ENCODE results near the gene NPLOC4.

Gene NPLOC4

DNA sequence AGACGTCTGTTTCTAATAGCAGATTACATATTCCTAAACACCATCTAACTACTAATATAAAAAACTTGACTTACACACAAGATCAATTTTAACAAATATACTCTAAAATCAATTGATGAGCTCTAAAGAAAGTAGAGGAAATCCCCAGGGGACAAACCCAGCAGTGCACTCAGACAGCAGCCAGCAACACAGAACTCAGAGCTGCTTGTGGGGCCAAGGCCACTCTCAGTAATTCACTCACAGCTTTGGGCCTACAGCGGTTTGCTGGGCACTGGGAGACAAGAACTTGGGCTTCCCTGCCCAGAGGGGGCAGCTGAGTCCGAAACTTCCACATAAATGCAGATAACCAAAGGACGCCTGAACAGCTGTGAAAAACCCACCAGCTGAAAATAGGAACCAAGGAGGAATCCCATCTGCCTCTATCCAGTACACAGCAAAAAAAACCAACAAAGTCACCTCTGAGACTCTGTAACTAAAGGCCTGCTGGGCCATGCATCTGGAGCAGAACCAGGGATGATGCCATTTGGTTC, 21.4 kb downstream of the NPLOC4 start:
- TF ChIP-seq, protein P1, sequence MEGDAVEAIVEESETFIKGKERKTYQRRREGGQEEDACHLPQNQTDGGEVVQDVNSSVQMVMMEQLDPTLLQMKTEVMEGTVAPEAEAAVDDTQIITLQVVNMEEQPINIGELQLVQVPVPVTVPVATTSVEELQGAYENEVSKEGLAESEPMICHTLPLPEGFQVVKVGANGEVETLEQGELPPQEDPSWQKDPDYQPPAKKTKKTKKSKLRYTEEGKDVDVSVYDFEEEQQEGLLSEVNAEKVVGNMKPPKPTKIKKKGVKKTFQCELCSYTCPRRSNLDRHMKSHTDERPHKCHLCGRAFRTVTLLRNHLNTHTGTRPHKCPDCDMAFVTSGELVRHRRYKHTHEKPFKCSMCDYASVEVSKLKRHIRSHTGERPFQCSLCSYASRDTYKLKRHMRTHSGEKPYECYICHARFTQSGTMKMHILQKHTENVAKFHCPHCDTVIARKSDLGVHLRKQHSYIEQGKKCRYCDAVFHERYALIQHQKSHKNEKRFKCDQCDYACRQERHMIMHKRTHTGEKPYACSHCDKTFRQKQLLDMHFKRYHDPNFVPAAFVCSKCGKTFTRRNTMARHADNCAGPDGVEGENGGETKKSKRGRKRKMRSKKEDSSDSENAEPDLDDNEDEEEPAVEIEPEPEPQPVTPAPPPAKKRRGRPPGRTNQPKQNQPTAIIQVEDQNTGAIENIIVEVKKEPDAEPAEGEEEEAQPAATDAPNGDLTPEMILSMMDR (IDR thresholded peaks at IDR 0.05): no peak

DNA sequence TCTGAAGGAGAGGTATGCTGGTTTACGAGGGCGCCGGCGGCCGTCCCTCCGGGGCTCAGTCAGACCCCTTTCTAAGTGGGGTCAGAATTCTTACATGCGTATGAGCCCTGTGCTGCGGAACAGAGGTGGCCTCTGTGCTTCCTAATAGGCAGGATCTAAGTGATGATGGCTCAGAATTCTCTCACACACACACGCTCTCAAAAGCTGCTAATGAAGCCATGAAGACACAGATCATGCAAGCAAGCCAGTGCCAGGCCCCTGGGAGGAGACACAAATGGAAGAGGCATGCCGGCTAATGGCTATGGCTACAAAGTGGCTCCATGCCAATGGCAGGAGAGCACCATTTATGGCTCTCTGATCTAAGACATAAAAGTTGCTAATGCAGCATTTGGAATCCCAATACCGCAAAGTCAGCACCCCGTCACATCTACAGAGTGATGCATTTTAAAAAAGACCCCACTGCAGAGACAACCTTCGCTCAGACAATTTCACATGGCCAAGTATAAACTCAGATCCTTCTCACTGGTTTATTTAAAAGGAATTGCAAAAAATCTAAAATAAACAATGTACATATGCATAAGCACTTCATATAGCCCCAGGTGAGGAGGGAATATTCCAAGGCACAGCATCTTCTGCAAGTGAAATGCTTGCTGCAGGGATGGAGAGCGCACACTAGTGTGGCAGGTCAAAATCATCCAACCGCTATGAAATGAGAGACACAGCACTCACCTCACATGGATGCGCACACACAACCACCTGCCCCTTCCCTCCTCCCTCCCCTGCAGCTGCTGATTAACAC, 24.5 kb downstream of the NPLOC4 start:
- TF ChIP-seq, protein P1 (IDR thresholded peaks at IDR 0.05): no peak

DNA sequence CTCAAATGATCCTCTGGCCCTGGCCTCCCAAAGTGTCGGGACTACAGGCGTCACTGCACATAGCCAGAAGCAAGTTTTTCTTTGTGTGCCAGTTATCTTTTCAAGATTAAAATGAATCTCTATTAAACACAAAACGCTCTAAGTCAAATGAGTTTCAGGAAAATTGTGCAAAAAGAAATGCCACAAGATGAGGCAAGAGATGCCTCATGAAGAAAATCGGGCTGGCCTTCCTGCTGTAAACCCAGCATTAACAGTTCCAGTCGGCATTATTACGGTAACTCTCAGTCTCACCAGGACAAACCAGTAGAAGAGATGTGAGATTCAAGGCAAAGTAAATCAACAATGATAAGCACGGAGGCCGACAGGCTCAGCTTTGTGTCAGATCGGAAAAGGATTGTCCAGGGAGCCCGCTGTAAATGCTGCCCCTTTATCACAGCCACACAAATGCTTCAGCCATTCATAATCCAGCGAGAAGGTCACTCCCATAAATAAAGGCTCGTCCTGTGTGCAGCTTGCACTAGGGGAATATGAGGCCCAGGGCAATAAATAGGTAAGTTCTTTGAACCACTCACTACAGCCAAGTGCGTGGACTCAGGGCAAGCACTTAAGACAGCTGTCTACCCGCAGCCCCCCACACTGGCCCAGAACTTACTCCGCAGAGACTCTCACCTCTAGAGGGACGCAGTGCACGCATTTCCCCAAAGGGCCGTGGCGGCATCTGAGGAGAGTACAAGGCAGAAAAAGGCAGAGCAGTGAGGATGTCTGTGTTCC, 27.2 kb downstream of the NPLOC4 start:
- TF ChIP-seq, protein P1 (IDR thresholded peaks at IDR 0.05): no peak

DNA sequence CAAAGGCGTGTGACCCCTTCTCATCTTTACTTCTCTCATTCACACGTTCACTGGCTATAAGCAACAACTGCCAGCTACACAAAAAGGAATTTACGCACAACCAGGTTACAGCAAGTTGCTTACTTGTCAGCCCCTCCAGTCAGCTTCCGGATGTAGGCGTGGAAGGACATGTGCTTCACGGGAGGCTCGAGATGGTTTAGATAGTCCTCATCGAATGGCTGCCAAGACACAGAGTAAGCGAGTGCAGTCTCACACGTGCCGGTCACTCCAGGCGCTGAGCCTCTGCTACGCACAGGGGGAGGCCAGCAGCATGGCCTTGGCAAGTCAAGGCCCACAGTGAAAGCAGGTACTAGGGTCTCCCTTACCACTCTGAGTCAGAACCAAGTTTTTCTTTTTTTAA, 28.3 kb downstream of the NPLOC4 start:
- TF ChIP-seq, protein P1 (IDR thresholded peaks at IDR 0.05): no peak

DNA sequence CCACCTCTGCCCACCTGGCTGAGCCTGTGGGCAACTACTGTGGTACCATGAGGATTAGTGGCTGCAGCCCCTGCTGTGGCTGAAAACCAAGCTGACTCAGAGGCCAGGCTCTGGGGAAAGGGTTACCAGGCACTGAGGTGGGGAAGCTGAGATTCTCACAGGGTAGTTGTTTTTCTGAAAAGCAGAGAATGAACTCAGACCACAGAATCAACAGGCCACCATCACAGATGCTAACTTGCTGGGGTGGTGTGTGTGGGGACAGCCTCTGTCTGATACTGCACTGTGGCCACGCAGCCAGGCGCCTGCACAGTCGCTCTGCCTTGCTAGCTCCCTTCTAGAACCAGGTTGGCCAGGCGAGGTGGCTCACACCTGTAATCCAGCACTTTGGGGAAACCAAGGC, 28.8 kb downstream of the NPLOC4 start:
- TF ChIP-seq, protein P1 (IDR thresholded peaks at IDR 0.05): no peak

DNA sequence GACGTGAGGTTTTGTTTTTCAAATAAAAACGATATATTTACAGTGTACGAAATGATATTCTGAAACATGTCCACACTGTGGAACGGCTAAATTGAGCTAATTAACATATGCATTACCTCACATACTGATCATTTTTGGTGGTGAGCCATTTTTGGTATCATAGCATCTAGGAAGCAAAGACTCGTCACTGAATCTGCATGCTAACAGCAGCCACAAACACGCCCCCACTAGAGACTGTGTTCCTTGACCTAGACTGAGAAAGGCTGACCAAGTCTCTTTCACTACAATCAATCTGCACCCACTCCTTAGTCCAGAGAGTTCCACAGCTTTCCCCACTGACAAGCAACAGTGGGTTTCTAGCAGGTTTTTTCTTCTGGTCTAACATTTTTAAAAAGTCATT, 29.5 kb downstream of the NPLOC4 start:
- TF ChIP-seq, protein P1 (IDR thresholded peaks at IDR 0.05): no peak

DNA sequence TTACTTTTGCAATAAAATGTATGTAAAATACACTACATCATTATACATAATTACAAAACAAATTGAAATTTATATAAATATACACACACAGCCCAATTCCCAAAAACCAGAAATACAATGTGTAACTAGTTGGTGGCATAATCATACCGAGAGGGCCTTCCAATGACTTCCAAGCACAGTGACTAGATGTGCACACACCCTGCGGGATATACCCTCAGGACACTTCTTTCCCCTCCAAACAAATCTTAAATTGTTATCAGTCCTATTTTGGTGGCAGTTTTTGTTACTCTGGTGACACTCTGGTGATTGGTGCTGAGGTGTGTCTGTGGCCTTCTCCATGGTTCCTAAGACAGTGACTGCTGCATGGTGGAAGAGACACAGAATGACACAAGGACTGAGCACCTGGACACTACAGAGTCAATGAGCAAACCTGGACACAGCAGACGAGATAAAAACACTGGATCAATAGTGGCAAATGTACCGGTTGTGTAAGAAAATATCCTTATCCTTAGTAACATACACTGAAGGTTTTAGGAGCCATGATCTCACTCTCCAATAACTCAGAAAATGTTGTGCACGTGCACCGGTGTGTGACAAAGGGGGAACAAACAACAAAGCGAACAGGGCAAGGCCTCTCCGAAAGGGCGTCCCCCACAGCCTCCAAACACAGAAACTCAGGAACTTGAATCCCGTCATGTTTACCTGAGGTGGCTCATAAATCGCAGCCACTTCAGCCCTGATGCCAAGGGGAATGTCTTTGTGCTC, 32.9 kb downstream of the NPLOC4 start:
- TF ChIP-seq, protein P1 (IDR thresholded peaks at IDR 0.05): no peak

Measured in LNCAP (cell line).